Endothelial cell (in vitro differentiated cells): ENCODE measurements around the gene GRM2. TPM values are rescaled to one million over a fixed set of nuclear protein-coding genes. Genes with fewer than 3 reads are reported as not detected.

Source experiments
- DNase-seq: peaks from one replicate; pipeline ENCODE4 v3.0.0; 2021; ENCODE audit warnings: low spot score
- H3K27ac Mint-ChIP-seq: one replicate; pipeline ENCODE4 v1.8.0; 2021; ENCODE audit warnings: mixed read lengths, inconsistent platforms; ENCODE audit not compliant: unreplicated experiment
- H3K27me3 Mint-ChIP-seq: one replicate; pipeline ENCODE4 v1.8.0; 2021; ENCODE audit warnings: mild to moderate bottlenecking, moderate library complexity, mixed read lengths, inconsistent platforms; ENCODE audit not compliant: unreplicated experiment
- H3K36me3 Mint-ChIP-seq: one replicate; pipeline ENCODE4 v1.8.0; 2021; ENCODE audit warnings: mild to moderate bottlenecking, low read depth, mixed read lengths, inconsistent platforms; ENCODE audit not compliant: unreplicated experiment
- H3K4me1 Mint-ChIP-seq: one replicate; pipeline ENCODE4 v1.8.0; 2021; ENCODE audit warnings: mild to moderate bottlenecking, mixed read lengths, inconsistent platforms; ENCODE audit not compliant: unreplicated experiment
- H3K4me3 Mint-ChIP-seq: one replicate; pipeline ENCODE4 v1.8.0; 2021; ENCODE audit warnings: mild to moderate bottlenecking, mixed read lengths, inconsistent platforms; ENCODE audit not compliant: unreplicated experiment
- H3K9me3 Mint-ChIP-seq: one replicate; pipeline ENCODE4 v1.8.0; 2021; ENCODE audit warnings: mixed read lengths, inconsistent platforms; ENCODE audit not compliant: unreplicated experiment
- CTCF ChIP-seq: fragments of 200-600 bp; sonication (generic); IDR thresholded peaks from one replicate; pipeline ENCODE4 v1.5.0; 2021; ENCODE audit warnings: antibody characterized with exemption; ENCODE audit not compliant: unreplicated experiment
- long read RNA-seq: library from polyadenylated mRNA; unstranded; transcript quantifications from one replicate; pipeline ENCODE4 v2.0.0, GENCODE V29; 2020; ENCODE audit not compliant: unreplicated experiment
- total RNA-seq: library from RNA; stranded (reverse); fragmentation: NEBNext Ultra II Directional; extraction: Animal tissue kit (Norgen Biotek cat#: 25700); gene quantifications from one replicate; pipeline ENCODE4 v1.2.1, GENCODE V29; 2021; ENCODE audit not compliant: unreplicated experiment

GRM2 gene
- 0.97 TPM for total RNA-seq
- long read RNA-seq = 0 reads

DNA sequence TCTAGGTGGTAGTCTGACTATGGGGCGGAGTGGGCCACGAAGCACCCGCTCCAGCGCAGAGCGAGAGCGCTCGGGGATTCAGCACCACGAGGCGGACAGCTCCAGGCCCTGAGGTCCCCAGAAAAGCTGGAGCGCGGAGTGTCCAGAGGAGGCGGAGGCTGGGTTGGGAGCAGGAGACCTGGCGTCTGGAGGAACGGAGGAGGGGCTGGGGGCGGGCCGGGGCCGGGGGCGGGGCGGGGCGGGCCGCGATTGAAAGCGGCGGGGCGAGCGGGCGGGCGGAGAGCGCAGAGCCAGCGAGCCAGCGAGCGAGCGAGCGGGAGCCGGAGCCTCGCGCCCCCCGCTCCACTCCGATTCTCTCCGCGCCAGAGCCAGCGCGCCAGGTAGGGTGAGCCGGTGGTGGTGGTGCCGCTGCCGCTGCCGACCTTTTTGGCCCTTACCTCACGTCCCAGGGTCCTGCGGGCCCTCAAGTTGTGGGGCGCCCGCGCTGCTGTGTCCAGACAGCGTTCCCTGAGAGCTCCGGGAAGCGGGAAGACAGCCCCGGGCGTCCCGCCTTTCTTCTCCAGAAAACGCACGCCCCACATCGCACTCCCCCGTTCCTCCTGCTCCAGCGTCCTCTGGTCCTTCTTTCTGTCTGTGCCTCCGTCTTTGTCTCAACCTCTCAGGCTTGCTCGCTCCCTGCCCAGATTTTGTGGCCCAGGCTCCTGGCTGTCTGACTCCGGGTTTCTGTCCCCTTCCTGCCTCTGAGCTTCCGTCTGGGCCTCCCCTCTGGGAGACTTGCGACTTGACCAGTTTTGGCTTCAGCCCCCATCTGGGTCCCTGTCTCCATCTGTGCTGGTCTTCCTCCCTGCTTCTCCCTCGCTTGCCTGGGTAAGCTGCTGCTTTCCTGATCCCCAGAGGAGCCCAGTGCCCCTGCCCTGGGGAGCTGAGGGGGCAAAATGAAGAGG, at the start of gene GRM2:
Gene GRM2, plus strand, starts transcription at position 281 of the 944 bp plus-strand sequence. CDS start 1,916 bp downstream, outside the sequence.
- Mint-ChIP-seq H3K27ac (no peak within 1 kb of the TSS), H3K27me3 (peaks cover 5% of the 10 kb centered on the region), H3K36me3 (peaks cover 6% of the 10 kb centered on the region), H3K4me3 (peak within 1 kb of the TSS; percentile 89), H3K9me3 (no peaks in the 10 kb centered on the region), H3K4me1 (peaks cover 12% of the 10 kb centered on the region)
- peak; percentile 89 for DNase-seq
- no peak for TF ChIP-seq CTCF

DNA sequence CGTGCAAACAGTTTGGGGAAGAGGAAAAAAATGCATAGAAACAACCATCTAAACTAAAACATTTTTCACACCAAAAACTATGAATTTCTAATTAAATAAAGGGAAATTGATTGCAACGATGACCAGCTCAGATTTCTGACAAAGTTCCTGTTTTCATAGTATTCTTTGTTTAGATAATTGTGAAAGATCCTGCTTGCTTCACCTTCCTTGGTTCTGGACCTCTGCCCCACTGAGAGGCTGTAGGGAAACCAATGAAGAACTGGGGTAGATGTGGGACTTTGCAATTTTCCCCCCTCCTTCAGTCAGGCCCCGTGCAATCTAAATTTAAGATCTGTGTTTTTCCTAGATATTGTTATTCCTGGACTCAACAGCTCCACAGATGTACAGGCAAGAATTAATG, 49.6 kb upstream of the GRM2 start:
- Mint-ChIP-seq H3K4me3 (no peak overlapping the region), H3K27ac (no peak overlapping the region), H3K36me3 (peaks cover 34% of the 10 kb centered on the region), H3K9me3 (no peaks in the 10 kb centered on the region), H3K27me3 (peaks cover 2% of the 10 kb centered on the region), H3K4me1 (no peaks in the 10 kb centered on the region)
- no peak for TF ChIP-seq CTCF
- DNase-seq = no peak

DNA sequence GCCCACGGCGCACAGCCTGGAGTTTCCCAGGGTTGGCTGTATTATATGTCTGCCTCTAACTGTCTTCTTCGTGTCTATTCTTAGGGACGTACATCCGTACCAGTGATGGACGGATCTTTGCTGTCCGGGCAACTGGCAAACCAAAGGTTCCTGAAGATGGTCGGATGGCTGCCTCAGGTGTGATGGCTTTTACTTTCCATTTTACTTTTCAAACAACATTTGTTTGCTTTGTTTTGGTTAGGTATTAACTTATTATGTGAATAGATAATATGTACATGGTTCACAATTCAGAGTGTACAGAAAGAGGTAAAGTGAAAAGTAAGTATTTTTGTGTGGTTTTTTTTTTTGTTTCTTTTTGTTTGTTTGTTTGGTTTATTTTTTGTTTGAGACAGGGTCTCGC, 46.9 kb upstream of the GRM2 start:
- peaks cover 37% of the 10 kb centered on the region for H3K36me3 Mint-ChIP-seq
- no peak for DNase-seq

GRCh38 chr3:51662456-51662855, 44.4 kb upstream of the GRM2 start:
- Mint-ChIP-seq H3K4me3 (peak overlapping the region; percentile 35), H3K36me3 (peaks cover 32% of the 10 kb centered on the region), H3K27ac (no peak overlapping the region), H3K27me3 (peaks cover 3% of the 10 kb centered on the region), H3K4me1 (peaks cover 19% of the 10 kb centered on the region), H3K9me3 (no peaks in the 10 kb centered on the region)
- no peak for TF ChIP-seq CTCF
- DNase-seq = no peak

More for the DNA sequence above, 46.9 kb upstream of the GRM2 start:
- peaks cover under 1% of the 10 kb centered on the region for H3K27me3 Mint-ChIP-seq
- H3K9me3 Mint-ChIP-seq = no peaks in the 10 kb centered on the region
- H3K4me3 Mint-ChIP-seq = no peak overlapping the region
- H3K4me1 Mint-ChIP-seq = peaks cover 9% of the 10 kb centered on the region
- H3K27ac Mint-ChIP-seq = no peak overlapping the region
- no peak for TF ChIP-seq CTCF

DNA sequence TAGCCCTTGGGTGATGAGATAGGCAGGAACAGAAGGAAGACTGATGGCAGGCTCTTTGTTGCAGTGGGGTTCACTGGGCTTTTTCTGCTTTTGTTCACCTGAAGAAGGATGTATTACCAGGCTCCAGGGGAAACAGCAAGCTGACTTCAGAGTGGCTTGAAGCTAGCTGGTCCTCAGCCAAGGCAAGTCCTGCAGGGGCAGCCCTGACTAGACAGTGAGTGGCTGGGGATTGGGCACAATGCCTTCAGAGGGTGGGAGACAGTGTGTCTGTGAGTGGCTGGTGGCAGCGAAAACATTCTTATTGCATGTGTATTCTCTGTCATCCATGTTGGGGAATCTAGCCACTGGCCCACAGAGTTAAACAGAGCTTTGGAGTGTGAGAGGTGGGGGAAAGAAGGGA, 38.1 kb upstream of the GRM2 start:
- Mint-ChIP-seq H3K27ac (peak overlapping the region; percentile 49), H3K4me3 (no peak overlapping the region)

More for the DNA sequence above, 38.1 kb upstream of the GRM2 start:
- no peak for TF ChIP-seq CTCF
- Mint-ChIP-seq H3K27me3 (peaks cover 23% of the 10 kb centered on the region), H3K9me3 (no peaks in the 10 kb centered on the region), H3K4me1 (peaks cover 51% of the 10 kb centered on the region), H3K36me3 (peaks cover 9% of the 10 kb centered on the region)
- no peak for DNase-seq
